ENCODE measurements around the gene CXXC1. TPM values are rescaled to one million over a fixed set of nuclear protein-coding genes. Genes with fewer than 3 reads are reported as not detected.
"Not testable (repeated sequence)": the region's sequence is repeated elsewhere in the genome, so short reads cannot be mapped to it uniquely, and the experiment has no call there.

CXXC1 gene
- total RNA-seq, 6 donors from 2014 or later, result 49.6 to 247 (median 85.4) TPM

- peaks cover 5 to 15% (median 8%) of the 10 kb centered on the region in 4 donors for H3K4me1 ChIP-seq
- H3K27me3 ChIP-seq, result peaks cover 0 to 11% (median 4%) of the 10 kb centered on the region in 4 donors
- no peaks in the 10 kb centered on the region for H3K9me3 ChIP-seq
- H3K27ac ChIP-seq, result no peak overlapping the region
- no peaks in the 10 kb centered on the region for H3K36me3 ChIP-seq
- H3K4me3 ChIP-seq, result peak overlapping the region in 3 of 4 donors; percentile 33 to 44 (median 43)
- no peak for TF ChIP-seq CTCF (IDR thresholded peaks at IDR 0.05)
- TF ChIP-seq POLR2AphosphoS5 (IDR thresholded peaks at IDR 0.05), result no peak
- TF ChIP-seq POLR2A (IDR thresholded peaks at IDR 0.05), result no peak
- TF ChIP-seq EP300 (IDR thresholded peaks at IDR 0.05), result no peak
- DNase-seq, result peak in 1 of 2 donors; percentile 85
- peak in 1 of 2 donors; percentile 22 for ATAC-seq (ENCODE audit: low FRiP score in 2 of 2)
- WGBS, 2 donors, result 26 to 41% methylated on average over 8 to 49 of the region's 49 CpGs
These were observed 11.2 kb upstream of the CXXC1 start for GRCh38 chr18:50298443-50299284.

- WGBS, 2 donors, result 13 to 19% methylated on average over 19 to 28 of the region's 28 CpGs
- ATAC-seq (ENCODE audit: low FRiP score in 2 of 2), result peak; percentile 86 to 97
- peaks cover 5 to 15% (median 8%) of the 10 kb centered on the region in 4 donors for H3K4me1 ChIP-seq
- H3K27me3 ChIP-seq, result peaks cover 0 to 11% (median 4%) of the 10 kb centered on the region in 4 donors
- peak; percentile 82 to 85 for DNase-seq
- H3K4me3 ChIP-seq, result peak overlapping the region in 3 of 4 donors; percentile 33 to 44 (median 43)
- H3K36me3 ChIP-seq, result no peaks in the 10 kb centered on the region
- no peak overlapping the region for H3K27ac ChIP-seq
- TF ChIP-seq POLR2AphosphoS5 (IDR thresholded peaks at IDR 0.05) (peak in 1 of 2 donors; percentile 42), EP300 (IDR thresholded peaks at IDR 0.05) (no peak), POLR2A (IDR thresholded peaks at IDR 0.05) (peak in 1 of 4 donors; percentile 26)
- no peaks in the 10 kb centered on the region for H3K9me3 ChIP-seq
These were observed 10.3 kb upstream of the CXXC1 start for GRCh38 chr18:50297621-50298442.

- H3K27me3 ChIP-seq, result peaks cover 0 to 1% (median 0%) of the 10 kb centered on the region in 4 donors
- TF ChIP-seq POLR2AphosphoS5 (IDR thresholded peaks at IDR 0.05), result no peak
- no peak for TF ChIP-seq EP300 (IDR thresholded peaks at IDR 0.05)
- no peak for TF ChIP-seq CTCF (IDR thresholded peaks at IDR 0.05)
- no peak for TF ChIP-seq POLR2A (IDR thresholded peaks at IDR 0.05)
- peaks cover 0 to 15% (median 7%) of the 10 kb centered on the region in 4 donors for H3K4me1 ChIP-seq
- no peaks in the 10 kb centered on the region for H3K36me3 ChIP-seq
- no peak overlapping the region for H3K27ac ChIP-seq
- H3K4me3 ChIP-seq, result no peak overlapping the region
- 82 to 95% methylated on average over 1 of the region's 1 CpG for WGBS, 2 donors
- DNase-seq (no peak), ATAC-seq (ENCODE audit: low FRiP score in 2 of 2) (no peak)
- no peaks in the 10 kb centered on the region for H3K9me3 ChIP-seq
These were observed 5.5 kb upstream of the CXXC1 start for GRCh38 chr18:50293039-50293438.

GRCh38 chr18:50289108-50289443, 1.6 kb upstream of the CXXC1 start:
- Histone ChIP-seq H3K36me3 (peaks cover under 1 to 20% (median 15%) of the 10 kb centered on the region in 4 donors), H3K4me1 (peaks cover 5 to 22% (median 11%) of the 10 kb centered on the region in 4 donors), H3K27ac (no peak overlapping the region), H3K27me3 (no peaks in the 10 kb centered on the region), H3K9me3 (no peaks in the 10 kb centered on the region), H3K4me3 (no peak overlapping the region)
- 74 to 84% methylated on average over 4 of the region's 4 CpGs for WGBS, 2 donors
- TF ChIP-seq EP300 (IDR thresholded peaks at IDR 0.05), result no peak
- no peak for TF ChIP-seq POLR2AphosphoS5 (IDR thresholded peaks at IDR 0.05)
- no peak for TF ChIP-seq POLR2A (IDR thresholded peaks at IDR 0.05)
- TF ChIP-seq CTCF (IDR thresholded peaks at IDR 0.05), result no peak
- DNase-seq, result no peak
- ATAC-seq (ENCODE audit: low FRiP score in 2 of 2), result no peak

GRCh38 chr18:50288348-50289107, 1.0 kb upstream of the CXXC1 start:
- H3K4me3 ChIP-seq, result peak overlapping the region; percentile 70 to 91 (median 84)
- H3K27ac ChIP-seq, result peak overlapping the region; percentile 84 to 92 (median 88)
- H3K27me3 ChIP-seq; ATAC-seq (ENCODE audit: low FRiP score in 2 of 2); H3K9me3 ChIP-seq: not testable (repeated sequence)
- peaks cover 5 to 22% (median 11%) of the 10 kb centered on the region in 4 donors for H3K4me1 ChIP-seq
- peaks cover 6 to 25% (median 20%) of the 10 kb centered on the region in 4 donors for H3K36me3 ChIP-seq
- DNase-seq, result peak in 1 of 2 donors; percentile 48
- WGBS, 2 donors, result 77 to 78% methylated on average over 21 of the region's 21 CpGs

Measured in upper lobe of left lung (tissue), 6 donors.